G401 (cell line): Measurements from ENCODE around the gene IHH. TPM values are rescaled to one million over a fixed set of nuclear protein-coding genes. Genes with fewer than 3 reads are reported as not detected.

Experiments used
- DNase-seq: peaks from one replicate; pipeline ENCODE4 v3.0.0-alpha.2; 2015; ENCODE audit warnings: low spot score
- in situ Hi-C: cut with HindIII; loops from 2 replicates; pipeline ENCODE4 v1.10.0; 2016; ENCODE audit warnings: low sequenced_read_pairs, mixed read lengths
- total RNA-seq: library from RNA; depleted of rRNA; stranded (reverse); fragments of >200 nt; shearing (Covaris generic); gene quantifications from 2 replicates; pipeline ENCODE4 v1.2.3, GENCODE V29; 2014

The IHH gene
- total RNA-seq, 1 experiment from 2014 or later, result not detected

DNA sequence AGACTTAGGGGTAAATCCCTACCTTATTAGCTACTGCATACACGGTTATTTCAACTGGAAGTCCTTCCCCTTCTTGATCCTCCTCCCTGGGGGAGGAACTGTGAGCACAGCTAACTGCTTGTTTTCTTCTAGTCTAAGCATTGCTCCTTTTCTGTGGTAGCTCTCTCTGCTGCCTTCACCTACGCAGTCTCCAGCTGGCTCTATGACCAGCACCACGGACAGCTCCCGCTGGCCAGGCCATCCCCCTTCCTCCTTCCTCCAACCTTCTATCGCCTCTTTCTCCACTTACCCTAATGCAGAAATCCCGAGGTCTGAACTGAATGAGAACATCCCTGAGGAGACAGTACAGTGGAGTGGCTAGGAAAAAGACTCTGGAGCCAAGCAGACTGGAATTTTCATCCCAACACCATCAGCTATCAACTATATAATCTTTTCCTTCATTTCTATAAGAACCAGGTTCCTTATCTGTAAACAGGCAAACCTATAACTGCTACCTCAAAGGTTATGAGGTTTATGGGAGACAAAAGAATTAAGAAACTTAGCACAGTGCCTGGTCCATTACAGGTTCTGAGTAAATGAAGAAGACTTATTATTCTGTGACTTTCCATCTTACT lies 14.7 kb downstream of the IHH start:
- in situ Hi-C loops, result no loop called here
- no peak for DNase-seq

DNA sequence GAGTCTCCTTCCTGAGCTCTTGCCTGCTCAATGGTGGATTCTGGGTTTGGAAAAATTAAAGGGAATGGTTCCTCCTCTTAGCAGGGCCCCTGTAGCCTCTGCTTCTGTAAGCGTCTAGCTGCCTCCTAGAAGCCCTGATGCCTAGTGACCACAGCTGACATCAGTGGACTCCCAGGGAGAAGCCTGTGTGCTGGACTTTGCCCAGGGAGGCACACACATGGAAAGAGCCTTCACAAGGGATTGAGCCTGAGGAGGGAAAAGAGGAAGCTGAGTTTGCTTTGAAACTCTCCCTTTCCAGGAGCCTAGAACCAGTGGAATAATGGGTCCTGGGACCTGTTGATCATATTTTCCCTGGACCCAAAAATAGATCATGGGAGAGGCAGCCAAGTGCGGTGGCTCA lies 18.0 kb downstream of the IHH start:
- in situ Hi-C loops, result no loop called here

DNA sequence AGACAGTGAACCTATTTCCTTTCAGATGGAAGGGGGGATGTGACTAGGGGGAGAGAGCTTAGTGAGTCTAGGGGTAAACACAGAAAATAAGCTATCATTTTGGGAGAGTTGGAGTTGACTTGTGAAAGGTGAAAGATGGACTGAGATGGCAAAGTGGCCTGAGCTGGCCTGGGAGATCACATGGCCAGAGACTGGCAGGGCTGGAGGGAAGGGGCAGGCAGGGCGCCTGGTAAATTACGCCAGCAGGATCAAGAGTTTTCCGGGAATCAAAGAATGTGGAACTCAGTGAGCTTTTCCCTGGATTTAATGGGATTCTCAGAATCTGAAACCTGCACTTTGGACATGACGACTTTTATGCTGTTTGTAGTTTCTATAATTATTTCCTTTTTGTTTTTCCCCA lies 18.6 kb downstream of the IHH start:
- DNase-seq, result no peak
- in situ Hi-C loops, result no loop called here

More for the DNA sequence above, 18.0 kb downstream of the IHH start:
- no peak for DNase-seq

GRCh38 chr2:219041252-219041651 lies 19.5 kb downstream of the IHH start, which contains the start of gene CFAP65:
Gene CFAP65, minus strand, starts transcription at chr2:219041516. Its CDS starts 2,468 bp downstream, at chr2:219039048.
- in situ Hi-C loops, result no loop called here
- peak; percentile 72 for DNase-seq

DNA sequence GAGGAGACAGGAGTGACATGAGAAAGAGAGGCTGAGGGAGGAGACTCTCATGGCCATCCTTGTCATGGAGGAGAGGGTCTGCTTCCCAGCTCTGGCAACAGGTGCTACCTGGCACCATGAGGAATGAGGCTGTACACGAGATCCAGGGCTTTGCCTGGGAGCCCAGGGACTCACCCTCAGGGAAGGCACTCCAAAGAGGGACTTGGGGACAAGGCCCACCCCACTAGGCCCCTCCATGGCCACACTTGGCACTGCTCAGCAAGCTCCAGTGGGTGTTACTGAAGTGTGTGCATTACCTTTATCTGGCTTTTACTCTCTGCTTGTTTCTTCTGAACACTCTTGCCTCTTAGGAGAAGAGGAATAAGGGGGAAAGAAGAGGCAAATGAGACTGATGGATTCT lies 22.1 kb downstream of the IHH start:
- in situ Hi-C loops, result no loop called here
- no peak for DNase-seq

- in situ Hi-C loops, result no loop called here
These were observed 22.8 kb downstream of the IHH start for GRCh38 chr2:219037783-219038499.

DNA sequence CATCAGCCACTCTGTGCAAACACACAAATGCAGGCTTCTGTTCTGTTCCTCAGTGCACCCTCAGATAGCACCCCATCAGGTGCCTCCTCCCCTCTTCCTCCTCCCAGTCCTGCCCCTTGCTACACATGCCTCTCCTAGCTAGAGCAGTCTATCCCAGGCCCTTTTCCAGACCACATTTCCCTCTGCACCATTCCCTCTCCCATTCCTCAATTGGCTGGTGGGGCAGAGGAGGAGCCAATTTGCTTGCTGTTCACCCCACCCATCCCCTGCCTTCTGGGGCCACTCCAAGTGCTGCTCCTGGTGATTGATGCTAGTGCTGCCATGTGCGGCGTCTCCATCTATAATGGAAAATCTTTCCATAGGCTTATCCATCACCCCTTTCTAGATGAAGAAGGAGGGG lies 24.8 kb downstream of the IHH start:
- in situ Hi-C loops, result no loop called here
- DNase-seq, result no peak

More at GRCh38 chr2:219037783-219038499, 22.8 kb downstream of the IHH start:
- no peak for DNase-seq

- in situ Hi-C loops, result no loop called here
- DNase-seq, result no peak
These were observed 25.9 kb downstream of the IHH start for GRCh38 chr2:219034823-219035222.

- in situ Hi-C loops, result no loop called here
These were observed 28.5 kb downstream of the IHH start for GRCh38 chr2:219032051-219032745.

DNA sequence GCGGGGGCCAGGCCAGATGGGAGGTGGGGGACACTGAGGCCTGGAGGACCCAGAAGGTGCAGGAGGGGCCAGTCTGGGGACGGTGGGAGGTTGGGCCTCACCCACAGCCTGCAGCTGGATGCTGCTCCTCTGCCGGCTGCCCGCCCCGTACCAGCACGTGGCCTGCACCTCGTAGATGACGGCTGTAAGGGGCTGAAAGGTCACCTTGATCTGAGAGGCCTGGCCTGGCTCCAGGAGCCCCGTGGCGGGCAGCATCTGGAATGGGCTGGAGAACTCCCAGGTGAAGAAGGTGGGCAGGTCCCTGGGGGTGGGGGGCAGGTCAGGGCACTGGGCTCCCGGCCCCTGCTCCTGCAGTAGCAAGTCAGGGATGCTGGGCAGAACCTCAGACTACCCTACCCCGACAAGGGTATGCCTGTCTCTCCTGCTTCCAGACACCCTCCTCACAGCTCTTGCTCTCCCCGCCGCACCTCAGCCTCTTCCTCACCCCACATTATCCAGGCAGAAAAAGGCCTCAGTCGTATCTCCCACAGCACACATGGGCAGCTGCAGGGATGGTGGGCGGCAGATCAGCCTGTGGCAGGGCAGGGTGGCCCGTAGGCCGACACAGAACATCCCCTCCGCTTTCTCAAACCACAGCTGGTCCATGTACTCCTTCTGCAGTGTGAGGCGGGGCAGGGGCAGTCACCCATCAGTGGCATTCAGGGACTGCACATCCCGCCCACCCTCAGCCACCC lies 29.5 kb downstream of the IHH start:
- DNase-seq, result no peak
- in situ Hi-C loops, result no loop called here

More at GRCh38 chr2:219032051-219032745, 28.5 kb downstream of the IHH start:
- no peak for DNase-seq

GRCh38 chr2:219030177-219030940 lies 30.4 kb downstream of the IHH start:
- no peak for DNase-seq
- in situ Hi-C loops, result no loop called here

GRCh38 chr2:219029829-219030165 lies 30.9 kb downstream of the IHH start:
- peak; percentile 81 for DNase-seq
- in situ Hi-C loops, result no loop called here

DNA sequence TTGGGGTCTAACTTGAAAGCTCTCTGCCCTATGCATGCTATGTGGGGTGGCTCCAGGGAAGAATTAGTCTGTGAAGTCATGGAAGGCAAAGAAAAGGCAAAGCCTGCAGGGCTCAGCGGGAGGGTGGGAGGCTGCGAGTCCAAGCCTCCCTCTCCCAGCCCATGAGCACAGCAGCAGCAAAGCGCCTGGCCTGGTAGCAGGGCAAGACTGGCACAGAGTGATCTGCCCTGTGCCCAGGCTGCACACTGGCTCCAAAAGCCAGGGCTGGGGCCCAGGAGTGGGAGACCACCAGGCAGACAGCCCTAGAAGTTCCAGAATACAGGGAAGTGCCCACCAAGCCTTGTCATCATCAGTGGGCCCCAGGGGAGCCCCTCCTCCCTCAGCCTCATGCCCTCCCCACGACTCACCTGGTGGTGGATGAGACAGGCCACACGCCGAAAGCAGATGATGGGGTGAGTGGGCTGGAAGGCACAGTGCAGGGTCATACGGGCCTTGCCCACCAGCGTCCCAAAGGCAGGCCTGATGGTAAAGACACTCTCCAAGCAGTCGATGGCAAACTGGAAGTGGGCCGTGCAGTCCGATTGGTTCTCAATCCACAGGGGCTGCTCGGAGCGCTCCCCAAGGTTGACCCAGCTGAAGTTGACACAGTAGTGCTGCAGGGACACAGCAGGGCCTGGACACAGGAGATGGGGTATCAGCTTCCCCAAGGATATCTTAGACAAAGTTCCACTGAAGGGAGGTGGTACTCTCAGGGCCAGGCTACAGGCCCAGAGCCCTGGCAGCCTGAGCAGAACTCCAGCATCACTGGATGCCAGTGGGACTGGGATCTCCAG lies 31.5 kb downstream of the IHH start:
- no peak for DNase-seq
- in situ Hi-C loops, result no loop called here

- in situ Hi-C loops, result no loop called here
- no peak for DNase-seq
These were observed 32.6 kb downstream of the IHH start for GRCh38 chr2:219028141-219028540.

DNA sequence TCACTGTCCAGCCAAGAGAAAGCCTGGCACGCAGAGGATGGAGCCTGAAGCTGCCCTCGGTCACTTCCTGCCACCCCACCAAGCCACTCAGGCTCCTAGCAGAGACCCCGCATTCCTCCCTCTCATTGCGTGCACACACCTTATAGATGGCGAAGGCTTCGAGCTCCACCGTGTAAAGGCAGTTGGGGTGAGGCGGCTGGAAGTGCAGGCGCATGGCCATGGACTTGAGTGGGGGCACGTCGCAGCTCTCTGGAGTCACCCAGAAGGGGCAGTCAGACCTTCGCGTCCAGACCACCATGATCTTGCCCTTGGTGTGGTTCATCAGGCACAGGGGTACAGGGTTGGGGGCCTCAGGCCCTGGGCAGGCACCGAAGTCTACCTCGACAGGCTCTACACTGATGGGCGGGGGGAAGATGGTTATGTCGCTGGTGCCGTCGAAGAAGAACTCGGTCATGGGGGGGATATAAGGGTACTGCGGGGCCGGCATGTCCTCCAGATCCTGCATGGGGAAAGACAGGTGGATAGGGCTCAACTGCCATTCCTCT lies 33.1 kb downstream of the IHH start:
- no peak for DNase-seq
- in situ Hi-C loops, result no loop called here

GRCh38 chr2:219026946-219027345 lies 33.8 kb downstream of the IHH start:
- in situ Hi-C loops, result no loop called here
- DNase-seq, result no peak

GRCh38 chr2:219025637-219026585 lies 34.8 kb downstream of the IHH start:
- DNase-seq, result no peak
- in situ Hi-C loops, result no loop called here
